ENCODE measurements around the gene CBFA2T3.

Gene CBFA2T3

GRCh38 chr16:88936008-88936555 is 40.9 kb downstream of the CBFA2T3 start:
- H3K4me3 ChIP-seq (ENCODE audit: low read depth, low read length): no peak overlapping the region
- no peak for DNase-seq (ENCODE audit: low read depth)
- TF ChIP-seq CTCF (IDR thresholded peaks at IDR 0.05; ENCODE audit: low read depth, low read length, missing control alignments): no peak
- in situ Hi-C loops (cut with HindIII; ENCODE audit: low sequenced_read_pairs): no loop called here

- in situ Hi-C loops (cut with HindIII; ENCODE audit: low sequenced_read_pairs): no loop called here
- no peak overlapping the region for H3K4me3 ChIP-seq (ENCODE audit: low read depth, low read length)
- TF ChIP-seq CTCF (IDR thresholded peaks at IDR 0.05; ENCODE audit: low read depth, low read length, missing control alignments): no peak
- DNase-seq (ENCODE audit: low read depth): no peak
Measured at GRCh38 chr16:88934066-88934667, 42.8 kb downstream of the CBFA2T3 start.

- no peak for TF ChIP-seq CTCF (IDR thresholded peaks at IDR 0.05; ENCODE audit: low read depth, low read length, missing control alignments)
- no peak for DNase-seq (ENCODE audit: low read depth)
- no peak overlapping the region for H3K4me3 ChIP-seq (ENCODE audit: low read depth, low read length)
- in situ Hi-C loops (cut with HindIII; ENCODE audit: low sequenced_read_pairs): no loop called here
Measured at GRCh38 chr16:88932929-88933328, 44.1 kb downstream of the CBFA2T3 start.

GRCh38 chr16:88931936-88932335 is 45.1 kb downstream of the CBFA2T3 start:
- no peak for TF ChIP-seq CTCF (IDR thresholded peaks at IDR 0.05; ENCODE audit: low read depth, low read length, missing control alignments)
- H3K4me3 ChIP-seq (ENCODE audit: low read depth, low read length): no peak overlapping the region
- DNase-seq (ENCODE audit: low read depth): no peak
- in situ Hi-C loops (cut with HindIII; ENCODE audit: low sequenced_read_pairs): no loop called here

- in situ Hi-C loops (cut with HindIII; ENCODE audit: low sequenced_read_pairs): no loop called here
- no peak for DNase-seq (ENCODE audit: low read depth)
- no peak for TF ChIP-seq CTCF (IDR thresholded peaks at IDR 0.05; ENCODE audit: low read depth, low read length, missing control alignments)
- H3K4me3 ChIP-seq (ENCODE audit: low read depth, low read length): no peak overlapping the region
Measured at GRCh38 chr16:88931373-88931900, 45.6 kb downstream of the CBFA2T3 start.

- DNase-seq (ENCODE audit: low read depth): no peak
- no peak for TF ChIP-seq CTCF (IDR thresholded peaks at IDR 0.05; ENCODE audit: low read depth, low read length, missing control alignments)
- in situ Hi-C loops (cut with HindIII; ENCODE audit: low sequenced_read_pairs): no loop called here
- no peak overlapping the region for H3K4me3 ChIP-seq (ENCODE audit: low read depth, low read length)
Measured at GRCh38 chr16:88930716-88931115, 46.3 kb downstream of the CBFA2T3 start.
